ENCODE results near the gene LMAN1L. TPM values are rescaled to one million over a fixed set of nuclear protein-coding genes. Genes with fewer than 3 reads are reported as not detected.
A peak's percentile ranks its signal among the peaks of the same experiment; 100 is the strongest.

LMAN1L gene
- total RNA-seq, 1 donor from 2014 or later, result not detected

GRCh38 chr15:74843445-74843828 is 30.8 kb downstream of the LMAN1L start:
- H3K36me3 Mint-ChIP-seq (ENCODE audit: low read depth), result peaks cover 15% of the 10 kb centered on the region
- H3K4me1 Mint-ChIP-seq (ENCODE audit: low read depth), result peaks cover 22% of the 10 kb centered on the region
- no peaks in the 10 kb centered on the region for H3K9me3 Mint-ChIP-seq (ENCODE audit: low read depth)
- no peaks in the 10 kb centered on the region for H3K27me3 Mint-ChIP-seq (ENCODE audit: low read depth)
- DNase-seq (ENCODE audit: low spot score), result no peak
- peak overlapping the region; percentile 72 for H3K4me3 Mint-ChIP-seq (ENCODE audit: unreplicated experiment)
- no peak for TF ChIP-seq CTCF (IDR thresholded peaks at IDR 0.05)
- peak overlapping the region; percentile 96 for H3K27ac Mint-ChIP-seq (ENCODE audit: unreplicated experiment)

GRCh38 chr15:74843891-74844299 is 31.3 kb downstream of the LMAN1L start:
- Mint-ChIP-seq H3K4me1 (ENCODE audit: low read depth) (peaks cover 22% of the 10 kb centered on the region), H3K27me3 (ENCODE audit: low read depth) (no peaks in the 10 kb centered on the region), H3K36me3 (ENCODE audit: low read depth) (peaks cover 15% of the 10 kb centered on the region), H3K4me3 (ENCODE audit: unreplicated experiment) (peak overlapping the region; percentile 72), H3K9me3 (ENCODE audit: low read depth) (no peaks in the 10 kb centered on the region), H3K27ac (ENCODE audit: unreplicated experiment) (no peak overlapping the region)
- TF ChIP-seq CTCF (IDR thresholded peaks at IDR 0.05), result no peak
- no peak for DNase-seq (ENCODE audit: low spot score)

- H3K27ac Mint-ChIP-seq (ENCODE audit: unreplicated experiment), result no peak overlapping the region
- no peak for TF ChIP-seq CTCF (IDR thresholded peaks at IDR 0.05)
- H3K4me1 Mint-ChIP-seq (ENCODE audit: low read depth), result peaks cover 22% of the 10 kb centered on the region
- no peaks in the 10 kb centered on the region for H3K9me3 Mint-ChIP-seq (ENCODE audit: low read depth)
- H3K36me3 Mint-ChIP-seq (ENCODE audit: low read depth), result peaks cover 18% of the 10 kb centered on the region
- H3K4me3 Mint-ChIP-seq (ENCODE audit: unreplicated experiment), result no peak overlapping the region
- H3K27me3 Mint-ChIP-seq (ENCODE audit: low read depth), result no peaks in the 10 kb centered on the region
- no peak for DNase-seq (ENCODE audit: low spot score)
Measured at GRCh38 chr15:74844319-74845207, 31.9 kb downstream of the LMAN1L start.

GRCh38 chr15:74845208-74845568 is 32.6 kb downstream of the LMAN1L start:
- H3K27ac Mint-ChIP-seq (ENCODE audit: unreplicated experiment), result no peak overlapping the region
- peaks cover 21% of the 10 kb centered on the region for H3K36me3 Mint-ChIP-seq (ENCODE audit: low read depth)
- TF ChIP-seq CTCF (IDR thresholded peaks at IDR 0.05), result no peak
- H3K27me3 Mint-ChIP-seq (ENCODE audit: low read depth), result no peaks in the 10 kb centered on the region
- no peak for DNase-seq (ENCODE audit: low spot score)
- peaks cover 22% of the 10 kb centered on the region for H3K4me1 Mint-ChIP-seq (ENCODE audit: low read depth)
- H3K4me3 Mint-ChIP-seq (ENCODE audit: unreplicated experiment), result no peak overlapping the region
- H3K9me3 Mint-ChIP-seq (ENCODE audit: low read depth), result no peaks in the 10 kb centered on the region

GRCh38 chr15:74845581-74845980 is 32.9 kb downstream of the LMAN1L start:
- Mint-ChIP-seq H3K27ac (ENCODE audit: unreplicated experiment) (no peak overlapping the region), H3K9me3 (ENCODE audit: low read depth) (no peaks in the 10 kb centered on the region), H3K4me3 (ENCODE audit: unreplicated experiment) (no peak overlapping the region), H3K4me1 (ENCODE audit: low read depth) (peaks cover 22% of the 10 kb centered on the region), H3K27me3 (ENCODE audit: low read depth) (no peaks in the 10 kb centered on the region), H3K36me3 (ENCODE audit: low read depth) (peaks cover 21% of the 10 kb centered on the region)
- no peak for TF ChIP-seq CTCF (IDR thresholded peaks at IDR 0.05)
- DNase-seq (ENCODE audit: low spot score), result no peak
